ENCODE measurements around the gene CYBA.
A peak's percentile ranks its signal among the peaks of the same experiment; 100 is the strongest.

CYBA gene

GRCh38 chr16:88639231-88640038 lies 11.4 kb downstream of the CYBA start:
- no peak for TF ChIP-seq POLR2A (IDR thresholded peaks at IDR 0.05; ENCODE audit: low read depth, low read length)
- no peak for FAIRE-seq
- DNase-seq (ENCODE audit: insufficient read length, low spot score) = no peak

GRCh38 chr16:88638323-88639230 lies 12.3 kb downstream of the CYBA start, which contains the start of gene IL17C:
TSS of gene IL17C (plus strand) at chr16:88638572. CDS start at chr16:88638642, 70 bp downstream.
- no peak for FAIRE-seq
- DNase-seq (ENCODE audit: insufficient read length, low spot score) = no peak
- no peak for TF ChIP-seq POLR2A (IDR thresholded peaks at IDR 0.05; ENCODE audit: low read depth, low read length)

GRCh38 chr16:88636488-88637265 lies 14.2 kb downstream of the CYBA start:
- FAIRE-seq (no peak), DNase-seq (ENCODE audit: insufficient read length, low spot score) (no peak)
- no peak for TF ChIP-seq POLR2A (IDR thresholded peaks at IDR 0.05; ENCODE audit: low read depth, low read length)

GRCh38 chr16:88635671-88636319 lies 15.1 kb downstream of the CYBA start:
- no peak for FAIRE-seq
- TF ChIP-seq POLR2A (IDR thresholded peaks at IDR 0.05; ENCODE audit: low read depth, low read length) = no peak
- DNase-seq (ENCODE audit: insufficient read length, low spot score) = no peak

- no peak for TF ChIP-seq POLR2A (IDR thresholded peaks at IDR 0.05; ENCODE audit: low read depth, low read length)
- FAIRE-seq (no peak), DNase-seq (ENCODE audit: insufficient read length, low spot score) (peak; percentile 66)
Measured at GRCh38 chr16:88634994-88635670, 15.7 kb downstream of the CYBA start.

GRCh38 chr16:88634141-88634993 lies 16.5 kb downstream of the CYBA start:
- TF ChIP-seq POLR2A (IDR thresholded peaks at IDR 0.05; ENCODE audit: low read depth, low read length) = no peak
- FAIRE-seq (no peak), DNase-seq (ENCODE audit: insufficient read length, low spot score) (no peak)

- FAIRE-seq (no peak), DNase-seq (ENCODE audit: insufficient read length, low spot score) (no peak)
- no peak for TF ChIP-seq POLR2A (IDR thresholded peaks at IDR 0.05; ENCODE audit: low read depth, low read length)
Measured at GRCh38 chr16:88633684-88634140, 17.1 kb downstream of the CYBA start.

- no peak for FAIRE-seq
- DNase-seq (ENCODE audit: insufficient read length, low spot score) = no peak
- no peak for TF ChIP-seq POLR2A (IDR thresholded peaks at IDR 0.05; ENCODE audit: low read depth, low read length)
Measured at GRCh38 chr16:88632587-88632930, 18.3 kb downstream of the CYBA start.

GRCh38 chr16:88631920-88632586 lies 18.8 kb downstream of the CYBA start:
- FAIRE-seq = no peak
- no peak for TF ChIP-seq POLR2A (IDR thresholded peaks at IDR 0.05; ENCODE audit: low read depth, low read length)
- DNase-seq (ENCODE audit: insufficient read length, low spot score) = no peak

GRCh38 chr16:88631384-88631783 lies 19.5 kb downstream of the CYBA start:
- DNase-seq (ENCODE audit: insufficient read length, low spot score) = no peak
- no peak for TF ChIP-seq POLR2A (IDR thresholded peaks at IDR 0.05; ENCODE audit: low read depth, low read length)
- FAIRE-seq = no peak

- no peak for FAIRE-seq
Measured at GRCh38 chr16:88630941-88631340, 19.9 kb downstream of the CYBA start.

More at GRCh38 chr16:88630941-88631340, 19.9 kb downstream of the CYBA start:
- DNase-seq (ENCODE audit: insufficient read length, low spot score) = no peak
- TF ChIP-seq POLR2A (IDR thresholded peaks at IDR 0.05; ENCODE audit: low read depth, low read length) = no peak
